Stimulated activated CD8-positive, alpha-beta memory T cell treated with anti-CD3 and anti-CD28 coated beads, Interleukin-7, amount 100 ng/mL, for 48 hours (primary cell): ENCODE results near the gene NLGN4Y.
"Not testable (repeated sequence)": the region's sequence is repeated elsewhere in the genome, so short reads cannot be mapped to it uniquely, and the experiment has no call there.

Source experiments
- DNase-seq, 2 donors: peaks; one replicate each; pipeline ENCODE4 v3.0.0-alpha.2; 2020; ENCODE audit warnings: low read depth in 1 of 2; ENCODE audit errors: extremely low read depth in 1 of 2

NLGN4Y gene

GRCh38 chrY:14834103-14835060 is 310.1 kb downstream of the NLGN4Y start:
- DNase-seq = no peak

- DNase-seq = no peak
Observed at GRCh38 chrY:14837466-14837865, 313.1 kb downstream of the NLGN4Y start.

GRCh38 chrY:14850734-14851133 is 326.4 kb downstream of the NLGN4Y start:
- no peak for DNase-seq

DNA sequence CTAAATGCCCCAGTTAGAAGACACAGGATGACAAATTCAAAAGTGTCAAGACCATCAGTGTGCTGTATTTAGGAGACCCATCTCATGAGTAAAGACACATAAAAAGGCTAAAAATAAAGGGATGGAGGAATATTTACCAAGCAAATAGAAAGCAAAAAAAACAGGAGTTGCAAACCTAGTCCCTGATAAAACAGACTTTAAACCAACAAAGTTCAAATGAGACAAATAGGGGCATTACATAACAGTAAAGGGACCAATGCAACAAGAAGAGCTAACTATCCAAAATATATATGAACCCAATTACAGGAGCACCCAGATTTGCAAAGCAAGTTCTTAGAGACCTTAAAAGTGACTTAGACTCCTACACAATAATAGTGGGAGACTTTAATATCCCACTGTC is 336.1 kb downstream of the NLGN4Y start:
- no peak for DNase-seq

- DNase-seq = not testable (repeated sequence)
Observed at GRCh38 chrY:14861033-14861432, 336.7 kb downstream of the NLGN4Y start.

DNA sequence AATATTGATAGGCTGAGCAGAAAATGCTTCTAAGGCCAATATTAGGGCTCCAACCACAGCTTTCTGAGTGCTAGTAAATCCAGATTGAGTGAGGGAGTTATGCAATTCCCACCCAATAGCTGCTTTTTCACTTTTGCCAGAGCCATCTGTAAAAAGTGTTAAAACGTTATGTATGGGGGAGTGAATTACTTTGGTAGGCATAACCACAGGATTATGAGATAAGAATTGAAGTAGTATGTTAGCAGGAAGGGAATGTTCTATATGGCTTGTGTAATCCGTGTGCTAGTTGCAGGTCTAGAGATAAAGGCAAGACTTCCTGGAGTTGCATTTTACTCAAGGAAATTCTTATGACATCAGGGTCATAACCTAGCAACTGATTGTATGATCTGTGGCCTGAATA is 347.6 kb downstream of the NLGN4Y start:
- DNase-seq = no peak
